ENCODE measurements around the gene WNT5B. TPM values are rescaled to one million over a fixed set of nuclear protein-coding genes. Genes with fewer than 3 reads are reported as not detected.

The WNT5B gene
- total and polyA plus RNA-seq, 11 donors = 0.52 to 3.9 (median 1.3) TPM

DNA sequence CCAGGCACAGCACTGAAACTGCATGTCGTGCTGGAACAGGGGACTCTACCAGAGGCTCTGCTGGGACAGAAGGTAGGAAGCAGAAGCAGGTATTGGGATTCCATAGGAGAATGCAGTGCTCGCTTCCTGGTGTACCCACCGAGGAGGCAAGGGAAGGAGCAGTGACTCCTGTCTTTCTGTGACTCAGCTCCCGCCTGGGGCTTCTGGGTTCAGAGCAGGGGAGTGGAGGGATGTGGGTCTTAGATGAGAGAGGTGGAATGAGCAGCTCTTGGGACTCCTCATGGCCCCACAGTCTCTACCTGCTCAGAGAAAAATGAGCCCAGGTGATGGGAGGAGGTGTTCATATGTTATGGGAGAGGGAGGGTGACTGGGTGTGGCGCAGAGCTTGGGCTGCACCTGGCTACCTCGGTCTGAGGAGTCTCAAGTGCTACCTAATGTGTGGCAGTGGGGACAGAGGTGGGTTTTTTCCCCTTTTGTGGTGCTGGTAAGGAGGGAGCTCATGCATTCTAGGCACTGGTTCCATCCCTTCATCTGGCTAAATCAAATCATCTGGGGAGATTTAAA lies 26.3 kb downstream of the WNT5B start:
- no peaks in the 10 kb centered on the region for H3K36me3 ChIP-seq
- H3K27me3 ChIP-seq = no peaks in the 10 kb centered on the region
- no peaks in the 10 kb centered on the region for H3K9me3 ChIP-seq
- ATAC-seq = no peak
- no peak overlapping the region for H3K4me3 ChIP-seq
- H3K4me1 ChIP-seq = peaks cover 0 to 53% (median 24%) of the 10 kb centered on the region in 12 donors
- no peak for TF ChIP-seq POLR2A (IDR thresholded peaks at IDR 0.05)
- no peak for TF ChIP-seq CTCF (IDR thresholded peaks at IDR 0.05)
- 84 to 93% (median 93%) methylated on average over 6 of the region's 6 CpGs for WGBS, 4 donors
- intact Hi-C loops (cut with DNase I) = loop anchor here in 5 of 10 donors (2.0 to 10.0 kb wide), 3 partner anchors 37 to 379 kb away; partner anchors contain the start of gene ADIPOR2 (in 1 of the 5)
- DNase-seq = no peak
- no peak overlapping the region for H3K27ac ChIP-seq

DNA sequence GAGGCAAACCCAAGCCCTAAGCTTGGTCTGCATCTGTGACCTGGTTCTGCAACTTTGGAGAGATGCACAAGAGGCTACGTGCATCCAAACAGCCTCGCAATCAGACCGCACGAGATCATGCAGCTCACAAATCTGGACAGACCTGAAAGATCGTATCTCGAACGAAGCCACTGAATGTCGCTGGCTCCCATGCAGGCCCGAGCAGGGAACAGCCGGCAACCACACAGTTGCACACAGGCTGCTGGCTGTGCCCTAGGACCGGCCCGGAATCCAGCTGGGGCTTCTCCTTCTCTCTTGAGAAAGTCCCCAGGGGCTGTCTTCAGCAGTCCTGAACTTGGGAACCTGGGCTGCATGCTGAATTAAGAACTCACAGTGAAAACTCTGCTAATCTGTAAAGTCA lies 27.9 kb downstream of the WNT5B start:
- H3K4me1 ChIP-seq = peaks cover 0 to 44% (median 22%) of the 10 kb centered on the region in 12 donors
- H3K36me3 ChIP-seq = no peaks in the 10 kb centered on the region
- no peak for ATAC-seq
- no peaks in the 10 kb centered on the region for H3K27me3 ChIP-seq
- no peaks in the 10 kb centered on the region for H3K9me3 ChIP-seq
- TF ChIP-seq CTCF (IDR thresholded peaks at IDR 0.05) (no peak), POLR2A (IDR thresholded peaks at IDR 0.05) (no peak)
- peak overlapping the region in 4 of 12 donors; percentile 79 to 98 (median 92) for H3K27ac ChIP-seq
- peak in 2 of 5 donors; percentile 57 to 64 for DNase-seq
- 66 to 90% (median 78%) methylated on average over 12 of the region's 12 CpGs for WGBS, 4 donors
- intact Hi-C loops (cut with DNase I) = loop anchor here in 4 of 10 donors (5.0 to 10.0 kb wide), 2 partner anchors 35 to 378 kb away; partner anchors contain the start of gene ADIPOR2 (in 1 of the 4)
- no peak overlapping the region for H3K4me3 ChIP-seq

- DNase-seq (no peak), ATAC-seq (no peak)
- 62 to 87% (median 78%) methylated on average over 1 of the region's 1 CpG for WGBS, 4 donors
- intact Hi-C loops (cut with DNase I) = loop anchor here in 4 of 10 donors (5.0 to 10.0 kb wide), 2 partner anchors 35 to 377 kb away; partner anchors contain the start of gene ADIPOR2 (in 1 of the 4)
- Histone ChIP-seq H3K4me1 (peaks cover 0 to 43% (median 22%) of the 10 kb centered on the region in 12 donors), H3K36me3 (no peaks in the 10 kb centered on the region), H3K4me3 (no peak overlapping the region), H3K9me3 (no peaks in the 10 kb centered on the region), H3K27me3 (no peaks in the 10 kb centered on the region), H3K27ac (peak overlapping the region in 11 of 12 donors; percentile 9 to 100 (median 90))
- no peak for TF ChIP-seq POLR2A (IDR thresholded peaks at IDR 0.05)
- no peak for TF ChIP-seq CTCF (IDR thresholded peaks at IDR 0.05)
Measured at GRCh38 chr12:1657688-1658087, 28.7 kb downstream of the WNT5B start.

DNA sequence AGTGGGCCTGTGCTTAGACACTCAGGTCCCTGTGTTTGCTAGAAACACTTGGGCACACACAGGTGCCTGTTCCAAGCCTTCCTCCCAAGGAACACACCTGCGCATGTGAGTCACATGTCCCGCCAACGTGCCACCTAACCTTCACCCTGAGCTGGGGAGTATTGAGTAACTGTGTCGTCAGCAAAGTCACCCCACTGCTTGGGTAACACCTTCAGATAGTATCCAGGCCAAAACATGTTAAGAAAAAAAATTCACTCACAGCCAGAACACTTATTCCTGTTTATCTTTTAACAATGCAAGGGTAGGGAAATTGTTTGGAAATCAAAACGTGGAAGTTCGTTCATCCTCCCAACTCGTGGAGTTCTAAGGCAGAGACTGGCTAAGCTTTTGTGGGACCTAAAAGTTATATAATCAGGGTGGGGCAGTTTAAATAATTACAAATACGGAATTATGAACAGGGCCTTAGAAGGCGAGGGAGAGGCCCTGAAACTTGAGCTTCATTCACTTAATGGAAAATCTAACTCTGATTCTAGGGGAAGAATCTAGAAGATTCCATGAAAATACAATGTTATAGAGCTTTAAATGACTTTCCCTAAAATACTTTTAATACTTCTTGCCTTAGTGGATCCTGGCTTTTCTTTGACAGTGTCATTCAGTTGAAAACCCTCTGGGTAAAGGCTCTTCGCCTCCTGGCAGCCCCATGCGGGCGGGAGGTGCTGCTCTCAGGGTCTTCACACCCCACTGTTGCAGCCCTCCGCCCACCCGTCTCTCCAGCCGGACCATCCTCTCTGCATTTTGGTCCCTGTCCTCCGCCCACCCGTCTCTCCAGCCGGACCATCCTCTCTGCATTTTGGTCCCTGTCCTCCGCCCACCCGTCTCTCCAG lies 31.5 kb downstream of the WNT5B start:
- no peaks in the 10 kb centered on the region for H3K9me3 ChIP-seq
- peak overlapping the region in 6 of 12 donors; percentile 16 to 66 (median 32) for H3K4me3 ChIP-seq
- H3K36me3 ChIP-seq = no peaks in the 10 kb centered on the region
- H3K4me1 ChIP-seq = peaks cover 0 to 42% (median 21%) of the 10 kb centered on the region in 12 donors
- intact Hi-C loops (cut with DNase I) = loop anchor here in 2 of 10 donors (2.0 kb wide), 1 partner anchor 30 kb away; the partner anchor contains the start of gene ADIPOR2 (in 2 of the 2)
- WGBS, 4 donors = 37 to 66% (median 60%) methylated on average over 17 of the region's 20 CpGs
- DNase-seq (peak in 2 of 5 donors; percentile 44 to 58), ATAC-seq (peak; percentile 26 to 69 (median 38))
- H3K27ac ChIP-seq = peak overlapping the region; percentile 75 to 100 (median 90)
- TF ChIP-seq CTCF (IDR thresholded peaks at IDR 0.05) (no peak), POLR2A (IDR thresholded peaks at IDR 0.05) (peak in 1 of 2 donors; percentile 19)
- no peaks in the 10 kb centered on the region for H3K27me3 ChIP-seq

Measured in heart left ventricle (tissue), 16 donors.